HepG2 (cell line): Measurements from ENCODE around the gene CCDC183. TPM values are rescaled to one million over a fixed set of nuclear protein-coding genes. Genes with fewer than 3 reads are reported as not detected.

Experiments used
- AHR ChIP-seq: IDR thresholded peaks from 2 replicates; pipeline ENCODE4 v1.6.1; 2018; ENCODE audit warnings: missing genetic modification reagents, missing compliant biosample characterization
- ATF4 ChIP-seq, 2 experiments: fragments of 450-650 bp in 1 of 2; sonication (generic) in 1 of 2; formaldehyde crosslinking; IDR thresholded peaks; 2 replicates each; pipeline versions ENCODE4 v1.5.0 to v1.8.0; 2020 to 2022; ENCODE audit warnings: mild to moderate bottlenecking in 1 of 2, missing genetic modification reagents in 1 of 2
- CREB3 ChIP-seq: sonication (generic); formaldehyde crosslinking; IDR thresholded peaks from 2 replicates; pipeline ENCODE4 v1.5.0; 2020; ENCODE audit warnings: missing genetic modification reagents
- FOXK1 ChIP-seq: sonication (generic); formaldehyde crosslinking; IDR thresholded peaks from 2 replicates; pipeline ENCODE4 v1.4.0; 2020; ENCODE audit warnings: low read depth, missing genetic modification reagents, borderline replicate concordance
- GLI4 ChIP-seq: sonication (generic); formaldehyde crosslinking; IDR thresholded peaks from 2 replicates; pipeline ENCODE4 v1.5.1; 2020; ENCODE audit warnings: missing genetic modification reagents, mild to moderate bottlenecking, moderate library complexity, borderline replicate concordance
- HNRNPLL ChIP-seq: fragments of 200-400 bp; formaldehyde crosslinking; IDR thresholded peaks from 2 replicates; pipeline ENCODE4 v1.6.1; 2017; ENCODE audit warnings: mild to moderate bottlenecking, low read depth, low read length; ENCODE audit not compliant: poor library complexity, severe bottlenecking
- ISL2 ChIP-seq: sonication (generic); formaldehyde crosslinking; IDR thresholded peaks from 2 replicates; pipeline ENCODE4 v1.5.0; 2020; ENCODE audit warnings: missing genetic modification reagents
- JUND ChIP-seq: sonication (generic); formaldehyde crosslinking; IDR thresholded peaks from 2 replicates; pipeline ENCODE4 v1.8.0; 2022; ENCODE audit warnings: mild to moderate bottlenecking, missing genetic modification reagents
- KAT8 ChIP-seq: IDR thresholded peaks from 2 replicates; pipeline ENCODE4 v1.6.1; 2016; ENCODE audit warnings: missing genetic modification reagents, missing compliant biosample characterization
- KMT2B ChIP-seq: IDR thresholded peaks from 2 replicates; pipeline ENCODE4 v1.6.1; 2016; ENCODE audit warnings: missing genetic modification reagents, missing compliant biosample characterization
- PLRG1 ChIP-seq: fragments of 450-650 bp; conservative IDR thresholded peaks from 2 replicates; pipeline ENCODE4 v1.6.1; 2016
- POLR2AphosphoS5 ChIP-seq: IDR thresholded peaks from 2 replicates; pipeline ENCODE4 v1.6.1; 2012; ENCODE audit warnings: low read depth, low read length
- TCF7L2 ChIP-seq: IDR thresholded peaks from 2 replicates; pipeline ENCODE4 v1.6.1; 2011; ENCODE audit warnings: mild to moderate bottlenecking, low read depth, low read length, moderate library complexity
- UBTF ChIP-seq: sonication (generic); formaldehyde crosslinking; IDR thresholded peaks from 2 replicates; pipeline ENCODE4 v1.4.0; 2020; ENCODE audit warnings: mild to moderate bottlenecking, missing genetic modification reagents
- ZBTB8A ChIP-seq: sonication (generic); formaldehyde crosslinking; IDR thresholded peaks from 2 replicates; pipeline ENCODE4 v1.4.0; 2020; ENCODE audit warnings: mild to moderate bottlenecking, low read depth, missing genetic modification reagents, borderline replicate concordance
- ZNF274 ChIP-seq: sonication (generic); formaldehyde crosslinking; IDR thresholded peaks from 2 replicates; pipeline ENCODE4 v1.5.1; 2020; ENCODE audit warnings: mild to moderate bottlenecking, missing genetic modification reagents
- ZNF431 ChIP-seq: sonication (generic); formaldehyde crosslinking; IDR thresholded peaks from 2 replicates; pipeline ENCODE4 v1.9.0; 2022; ENCODE audit warnings: missing genetic modification reagents, low read depth, mild to moderate bottlenecking, borderline replicate concordance
- ZNF512 ChIP-seq: sonication (generic); formaldehyde crosslinking; IDR thresholded peaks from 2 replicates; pipeline ENCODE4 v1.4.0; 2020; ENCODE audit warnings: mild to moderate bottlenecking, missing genetic modification reagents
- ZNF574 ChIP-seq: sonication (generic); formaldehyde crosslinking; IDR thresholded peaks from 2 replicates; pipeline ENCODE4 v1.4.0; 2020; ENCODE audit warnings: missing genetic modification reagents
- ZNF749 ChIP-seq: sonication (generic); formaldehyde crosslinking; IDR thresholded peaks from 2 replicates; pipeline ENCODE4 v1.8.0; 2022; ENCODE audit warnings: mild to moderate bottlenecking, missing genetic modification reagents, moderate library complexity, borderline replicate concordance
- ZSCAN9 ChIP-seq: IDR thresholded peaks from 2 replicates; pipeline ENCODE4 v1.6.1; 2016; ENCODE audit warnings: borderline replicate concordance
- polyA plus RNA-seq, 8 experiments: library from polyadenylated mRNA; depleted of rRNA in 3 of 8; stranded (reverse) in 7 of 8; unstranded in 1 of 8; fragments of >200 nt; fragmentation: Illumina TruSeq in 4 of 8; extraction: Trizol in 4 of 8; gene quantifications; 2 replicates each; pipeline versions ENCODE4 v1.2.1 to v1.2.3, GENCODE V29; 2011 to 2016; ENCODE audit warnings: low read depth in 4 of 8, missing spikeins in 1 of 8, mixed read lengths in 1 of 8; ENCODE audit not compliant: insufficient read depth in 1 of 8
- total RNA-seq, 5 experiments: library from RNA; depleted of rRNA; stranded (reverse); fragments of >200 nt; fragmentation: Illumina TruSeq; extraction: Trizol; gene quantifications; 2 replicates each; pipeline ENCODE4 v1.2.3, GENCODE V29; 2016; ENCODE audit warnings: low read depth in 1 of 5

The CCDC183 gene
- total and polyA plus RNA-seq, 2 of the 13 experiments (the other 11 are each of a cell fraction or from before 2014, with no cell fraction given): 5.0 to 66.4 TPM

- TF ChIP-seq ZNF574: no peak
- no peak for TF ChIP-seq TCF7L2
- TF ChIP-seq CREB3 (CRISPR knock-in tag): no peak
- TF ChIP-seq HNRNPLL: peak; percentile 77
- TF ChIP-seq ATF4 (CRISPR knock-in tag; IDR thresholded peaks at IDR 0.05): no peak
- TF ChIP-seq FOXK1 (CRISPR knock-in tag): no peak
- no peak for TF ChIP-seq ZNF512 (CRISPR knock-in tag)
- 0 out of 2 replicates have a peak, but pooled peaks have one; percentile 2 for TF ChIP-seq ISL2 (CRISPR knock-in tag)
- TF ChIP-seq AHR (CRISPR knock-in tag): no peak
- no peak for TF ChIP-seq ZBTB8A (CRISPR knock-in tag)
- no peak for TF ChIP-seq JUND (CRISPR knock-in tag)
- 0 out of 2 replicates have a peak, but pooled peaks have one; percentile 2 for TF ChIP-seq ZSCAN9 (CRISPR knock-in tag)
- no peak for TF ChIP-seq GLI4 (CRISPR knock-in tag)
- peak; percentile 4; the same call in 1 of the 2 replicates for TF ChIP-seq UBTF (CRISPR knock-in tag)
- TF ChIP-seq ZNF431 (CRISPR knock-in tag): no peak
- no peak for TF ChIP-seq KAT8
- TF ChIP-seq POLR2AphosphoS5: peak; percentile 90
- TF ChIP-seq ZNF749 (CRISPR knock-in tag): 0 out of 2 replicates have a peak, but pooled peaks have one; percentile 45
- no peak for TF ChIP-seq KMT2B (CRISPR knock-in tag)
- no peak for TF ChIP-seq PLRG1
- TF ChIP-seq ZNF274 (CRISPR knock-in tag): no peak
Observed at GRCh38 chr9:136799854-136800657, 3.9 kb downstream of the CCDC183 start (continued).
